ENCODE measurements around the gene R3HDML. TPM values are rescaled to one million over a fixed set of nuclear protein-coding genes. Genes with fewer than 3 reads are reported as not detected.

R3HDML gene
- total and polyA plus RNA-seq, 9 of the 15 experiments (the other 6 are each of a cell fraction or from before 2014, with no cell fraction given) = not detected

- H3K36me3 ChIP-seq (ENCODE audit: control insufficient read depth, insufficient read depth, low read length) = no peaks in the 10 kb centered on the region
- no peaks in the 10 kb centered on the region for H3K9me1 ChIP-seq (ENCODE audit: control insufficient read depth, insufficient read depth, low read length)
- H2AFZ ChIP-seq (ENCODE audit: low read depth, low read length) = no peak overlapping the region
- no peaks in the 10 kb centered on the region for H3K9me3 ChIP-seq (replicated peaks; ENCODE audit: control insufficient read depth, insufficient read depth, low read depth, low read length)
- in situ Hi-C loops (cut with MboI) (no loop called here), intact Hi-C loops (cut with micrococcal nuclease) (no loop called here)
- no peaks in the 10 kb centered on the region for H4K20me1 ChIP-seq (replicated peaks; ENCODE audit: control insufficient read depth, insufficient read depth, low read length)
- 3% methylated on average over 4 of the region's 4 CpGs for WGBS (ENCODE audit: insufficient coverage, low coverage, missing lambda C conversion rate)
- peaks cover 28 to 62% of the 10 kb centered on the region in 2 experiments for H3K27me3 ChIP-seq (ENCODE audit: control insufficient read depth in 2 of 2, insufficient read depth in 2 of 2, low read length in 2 of 2)
- ChIA-PET CTCF (ENCODE audit: low intra/inter-chr PET ratio) (no interaction called here), POLR2A (no interaction called here)
- TF ChIP-seq ATF7 (IDR thresholded peaks at IDR 0.05) (no peak), MCM2 (IDR thresholded peaks at IDR 0.05; ENCODE audit: low read depth) (no peak), BHLHE40 (IDR thresholded peaks at IDR 0.05; ENCODE audit: low read length) (no peak)
- H3K4me3 ChIP-seq = no peak overlapping the region
- DNase-seq (ENCODE audit: extremely low read depth in 1 of 4, low spot score in 3 of 4) (no peak), FAIRE-seq (no peak), ATAC-seq (no peak)
- no peaks in the 10 kb centered on the region for H3K4me1 ChIP-seq (replicated peaks in 1 of 2; ENCODE audit: control insufficient read depth in 2 of 2, insufficient read depth in 2 of 2, low read length in 2 of 2)
- no peak overlapping the region for H3K4me2 ChIP-seq (ENCODE audit: insufficient read depth, low read length)
- no peak overlapping the region for H3K9ac ChIP-seq (ENCODE audit: insufficient read depth in 1 of 2, low read depth in 2 of 2, low read length in 2 of 2)
- H3K27ac ChIP-seq (ENCODE audit: extremely low read depth, low read depth, low read length) = no peak overlapping the region
- no TSS peak for BruUV-seq (replicated peaks)
- H3K79me2 ChIP-seq (ENCODE audit: control insufficient read depth, insufficient read depth, low read length) = no peaks in the 10 kb centered on the region
Observed at GRCh38 chr20:44334709-44335108, 2.1 kb upstream of the R3HDML start.

- Histone ChIP-seq H3K4me3 (no peak overlapping the region), H3K4me2 (ENCODE audit: insufficient read depth, low read length) (no peak overlapping the region), H3K79me2 (ENCODE audit: control insufficient read depth, insufficient read depth, low read length) (no peaks in the 10 kb centered on the region), H3K9ac (ENCODE audit: insufficient read depth in 1 of 2, low read depth in 2 of 2, low read length in 2 of 2) (no peak overlapping the region), H3K9me3 (replicated peaks; ENCODE audit: control insufficient read depth, insufficient read depth, low read depth, low read length) (no peaks in the 10 kb centered on the region), H3K4me1 (replicated peaks in 1 of 2; ENCODE audit: control insufficient read depth in 2 of 2, insufficient read depth in 2 of 2, low read length in 2 of 2) (no peaks in the 10 kb centered on the region), H4K20me1 (replicated peaks; ENCODE audit: control insufficient read depth, insufficient read depth, low read length) (no peaks in the 10 kb centered on the region), H3K27ac (ENCODE audit: extremely low read depth, low read depth, low read length) (no peak overlapping the region), H3K36me3 (ENCODE audit: control insufficient read depth, insufficient read depth, low read length) (no peaks in the 10 kb centered on the region), H2AFZ (ENCODE audit: low read depth, low read length) (no peak overlapping the region), H3K9me1 (ENCODE audit: control insufficient read depth, insufficient read depth, low read length) (no peaks in the 10 kb centered on the region), H3K27me3 (ENCODE audit: control insufficient read depth in 2 of 2, insufficient read depth in 2 of 2, low read length in 2 of 2) (peaks cover 26 to 62% of the 10 kb centered on the region in 2 experiments)
- ATAC-seq (no peak), DNase-seq (ENCODE audit: extremely low read depth in 1 of 4, low spot score in 3 of 4) (no peak), FAIRE-seq (no peak)
- TF ChIP-seq ZNF280B (CRISPR knock-in tag; IDR thresholded peaks at IDR 0.05) (no peak), RBM25 (IDR thresholded peaks at IDR 0.05; ENCODE audit: low read depth, low read length, severe bottlenecking) (peak; percentile 52)
- whole genome bisulfite sequencing (ENCODE audit: insufficient coverage, low coverage, missing lambda C conversion rate) = 0% methylated on average over 2 of the region's 2 CpGs
- in situ Hi-C loops (cut with MboI) = no loop called here
- CTCF ChIA-PET (ENCODE audit: low intra/inter-chr PET ratio) = no interaction called here
- intact Hi-C loops (cut with micrococcal nuclease) = no loop called here
- BruUV-seq (replicated peaks) = no TSS peak
- POLR2A ChIA-PET = no interaction called here
Observed at GRCh38 chr20:44335675-44336074, 1.2 kb upstream of the R3HDML start.

Data from K562 (cell line).